GM12875 (cell line): ENCODE data around the gene TOR1AIP2.

Experiments used
- H3K4me3 ChIP-seq: one replicate; pipeline ENCODE4 v1.5.1; 2011; ENCODE audit warnings: low read depth, low read length, control low read depth
- TF ChIP-seq, protein P1 (sequence below): IDR thresholded peaks from 2 replicates; pipeline ENCODE4 v1.5.1; 2011; ENCODE audit warnings: low read depth, mild to moderate bottlenecking, control low read depth, inconsistent platforms, low read length, moderate library complexity, borderline replicate concordance; ENCODE audit not compliant: insufficient read depth

Gene TOR1AIP2

DNA sequence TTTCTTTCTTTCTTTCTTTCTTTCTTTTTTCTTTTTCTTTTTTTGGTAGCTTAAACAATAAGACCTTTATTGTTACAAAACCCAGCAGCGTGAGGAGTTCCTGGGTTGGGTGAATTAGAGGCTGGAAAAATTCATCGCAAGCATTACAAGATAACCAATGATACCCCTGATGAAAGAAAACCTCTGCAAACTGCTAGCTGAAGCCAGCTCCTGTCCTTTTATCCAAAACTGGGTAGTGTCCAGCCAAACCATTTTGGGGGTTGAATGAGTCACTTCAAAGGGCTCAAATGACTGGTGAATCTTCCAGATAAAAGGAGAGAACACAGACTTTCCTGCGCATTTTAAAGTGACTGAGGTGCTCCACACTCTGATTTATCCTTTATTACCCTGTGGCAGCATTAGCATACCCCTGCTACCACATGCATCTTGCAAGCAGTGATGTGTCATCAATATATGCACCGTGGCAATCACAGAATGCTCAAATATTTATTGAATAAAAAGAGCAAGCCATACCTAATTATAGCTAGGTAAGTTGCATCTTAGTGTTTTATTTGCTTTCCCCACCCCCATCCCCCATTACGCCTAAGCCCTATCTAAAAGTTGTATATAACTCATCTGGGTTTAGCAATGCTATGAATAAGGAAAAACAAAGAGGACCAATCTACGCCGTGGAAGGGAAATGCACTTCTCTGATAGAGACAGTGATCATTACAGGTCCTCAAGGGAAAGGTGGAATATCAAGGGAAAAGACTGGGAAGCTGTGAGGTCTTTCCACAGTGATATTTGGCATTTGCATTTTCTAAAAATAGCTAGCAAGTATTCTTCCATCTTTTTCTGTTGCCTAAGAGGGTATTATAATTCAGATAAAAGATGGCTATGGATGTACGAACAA, 44.6 kb upstream of the TOR1AIP2 start:
- no peak overlapping the region for H3K4me3 ChIP-seq
- TF ChIP-seq, protein P1, sequence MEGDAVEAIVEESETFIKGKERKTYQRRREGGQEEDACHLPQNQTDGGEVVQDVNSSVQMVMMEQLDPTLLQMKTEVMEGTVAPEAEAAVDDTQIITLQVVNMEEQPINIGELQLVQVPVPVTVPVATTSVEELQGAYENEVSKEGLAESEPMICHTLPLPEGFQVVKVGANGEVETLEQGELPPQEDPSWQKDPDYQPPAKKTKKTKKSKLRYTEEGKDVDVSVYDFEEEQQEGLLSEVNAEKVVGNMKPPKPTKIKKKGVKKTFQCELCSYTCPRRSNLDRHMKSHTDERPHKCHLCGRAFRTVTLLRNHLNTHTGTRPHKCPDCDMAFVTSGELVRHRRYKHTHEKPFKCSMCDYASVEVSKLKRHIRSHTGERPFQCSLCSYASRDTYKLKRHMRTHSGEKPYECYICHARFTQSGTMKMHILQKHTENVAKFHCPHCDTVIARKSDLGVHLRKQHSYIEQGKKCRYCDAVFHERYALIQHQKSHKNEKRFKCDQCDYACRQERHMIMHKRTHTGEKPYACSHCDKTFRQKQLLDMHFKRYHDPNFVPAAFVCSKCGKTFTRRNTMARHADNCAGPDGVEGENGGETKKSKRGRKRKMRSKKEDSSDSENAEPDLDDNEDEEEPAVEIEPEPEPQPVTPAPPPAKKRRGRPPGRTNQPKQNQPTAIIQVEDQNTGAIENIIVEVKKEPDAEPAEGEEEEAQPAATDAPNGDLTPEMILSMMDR, result no peak

DNA sequence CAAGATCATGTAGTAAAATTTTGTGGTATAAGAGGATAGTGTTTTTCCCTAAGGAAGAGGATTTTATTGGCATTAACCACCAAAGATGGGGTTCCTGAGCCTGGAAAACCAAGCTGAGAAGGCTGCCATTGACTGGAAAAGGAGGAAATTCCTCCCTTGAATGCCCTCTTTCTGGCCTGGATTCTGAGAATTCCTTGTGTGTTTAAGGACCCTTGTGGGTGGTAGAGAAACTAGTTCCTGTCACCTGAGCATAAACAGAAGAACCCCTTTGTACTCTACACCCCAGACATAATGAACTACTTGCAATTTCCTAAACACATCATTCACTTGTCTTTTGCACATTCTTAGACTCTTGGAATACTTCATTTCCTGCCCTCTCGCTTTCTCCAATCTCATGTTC, 43.9 kb upstream of the TOR1AIP2 start:
- no peak overlapping the region for H3K4me3 ChIP-seq
- TF ChIP-seq, protein P1, result no peak

DNA sequence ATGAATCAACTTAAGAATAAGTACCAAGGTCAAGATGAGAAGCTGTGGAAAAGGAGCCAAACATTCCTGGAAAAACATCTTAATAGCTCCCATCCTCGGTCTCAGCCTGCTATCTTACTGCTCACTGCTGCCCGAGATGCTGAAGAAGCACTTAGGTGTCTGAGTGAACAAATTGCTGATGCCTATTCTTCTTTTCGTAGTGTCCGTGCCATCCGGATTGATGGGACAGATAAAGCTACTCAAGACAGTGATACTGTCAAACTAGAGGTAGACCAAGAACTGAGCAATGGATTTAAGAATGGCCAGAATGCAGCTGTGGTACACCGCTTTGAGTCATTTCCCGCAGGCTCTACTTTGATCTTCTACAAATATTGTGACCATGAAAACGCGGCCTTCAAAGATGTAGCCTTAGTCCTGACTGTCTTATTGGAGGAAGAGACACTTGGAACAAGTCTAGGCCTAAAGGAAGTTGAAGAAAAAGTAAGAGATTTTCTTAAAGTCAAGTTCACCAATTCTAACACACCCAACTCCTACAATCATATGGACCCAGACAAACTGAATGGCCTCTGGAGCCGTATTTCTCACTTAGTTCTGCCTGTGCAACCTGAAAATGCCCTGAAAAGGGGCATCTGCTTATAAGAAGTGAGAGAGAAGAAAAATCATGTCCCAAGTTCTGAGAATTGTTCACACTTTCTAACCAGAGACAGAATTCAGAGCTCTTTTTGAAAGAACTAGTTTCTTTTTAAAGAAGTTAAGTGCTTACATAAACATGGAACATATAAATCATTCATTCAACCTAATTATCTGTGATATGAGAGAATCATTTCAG, 40.2 kb upstream of the TOR1AIP2 start:
- TF ChIP-seq, protein P1, result no peak
- H3K4me3 ChIP-seq, result no peak overlapping the region

DNA sequence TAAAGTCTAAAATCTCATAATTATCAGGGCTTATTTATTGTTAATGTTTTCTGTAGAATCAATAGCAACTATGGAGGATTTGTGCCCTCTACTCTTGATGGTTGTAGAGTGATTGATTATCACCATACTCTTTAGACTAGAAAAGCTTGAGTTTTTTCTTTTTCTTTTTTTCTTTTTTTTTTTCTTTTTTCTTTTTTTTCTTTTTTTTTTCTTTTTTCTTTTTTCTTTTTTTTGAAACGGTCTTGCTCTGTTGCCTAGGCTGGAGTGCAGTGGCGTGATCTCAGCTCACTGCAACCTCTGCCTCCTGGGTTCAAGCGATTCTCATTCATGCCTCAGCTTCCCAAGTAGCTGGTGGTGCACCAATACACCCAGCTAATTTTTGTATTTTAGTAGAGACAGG, 34.2 kb upstream of the TOR1AIP2 start:
- H3K4me3 ChIP-seq, result no peak overlapping the region
- TF ChIP-seq, protein P1, result no peak

DNA sequence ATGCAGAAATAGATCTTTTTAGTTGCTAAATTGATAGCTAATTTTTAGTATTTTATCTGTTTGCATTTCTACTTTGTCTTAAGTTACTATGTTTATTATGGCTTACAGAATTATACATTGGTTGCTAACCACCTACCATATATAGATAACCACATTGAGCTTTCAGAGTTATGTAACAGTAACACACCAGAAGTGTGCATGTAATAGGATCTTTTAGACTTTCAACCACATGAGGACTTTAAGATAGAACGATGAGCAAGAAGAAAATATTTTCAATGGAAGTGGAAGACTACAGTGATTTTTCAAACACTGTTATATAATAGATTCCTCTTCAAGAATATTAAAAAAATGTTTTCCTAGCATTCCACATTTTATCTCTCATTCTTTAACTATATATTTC, 33.3 kb upstream of the TOR1AIP2 start:
- H3K4me3 ChIP-seq, result no peak overlapping the region
- TF ChIP-seq, protein P1, result no peak

DNA sequence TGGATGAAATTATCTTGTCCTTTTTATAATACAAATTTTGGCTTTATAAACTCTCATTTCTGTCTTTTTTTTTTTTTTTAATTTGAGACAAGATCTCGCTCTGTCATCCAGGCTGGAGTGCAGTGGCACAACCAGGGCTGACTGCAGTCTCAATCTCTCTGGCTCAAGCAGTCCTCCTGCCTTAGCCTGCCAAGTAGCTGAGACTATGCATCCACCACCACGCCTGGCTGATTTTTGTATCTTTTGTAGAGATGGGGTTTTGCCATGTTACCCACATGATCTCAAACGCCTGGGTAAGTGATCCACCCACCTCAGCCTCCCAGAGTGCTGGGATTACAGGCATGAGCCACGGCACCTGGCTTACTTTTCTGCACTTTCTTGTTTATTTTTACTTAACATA, 12.0 kb upstream of the TOR1AIP2 start:
- no peak overlapping the region for H3K4me3 ChIP-seq
- TF ChIP-seq, protein P1, result no peak
